GM12878 (cell line): ENCODE measurements around the gene TTC23. TPM values are rescaled to one million over a fixed set of nuclear protein-coding genes. Genes with fewer than 3 reads are reported as not detected.

Experiments
- ATAC-seq: fragments of 200-7000 bp; cut with Tn5 transposase; 3 replicates; pipeline ENCODE4 v1.9.1; 2020; ENCODE audit warnings: mild to moderate bottlenecking, moderate library complexity
- BruUV-seq: library from RNA; stranded (reverse); fragments of 400-500 nt; replicated peaks from 2 replicates; lab custom pipeline; 2021; lab: Mats Ljungman, UMichigan
- CTCF ChIA-PET: fragments of 300-600 bp; sonication (Branson Sonifier 250); formaldehyde crosslinking; extraction: SDS; loops from one replicate; lab custom pipeline; 2021; ENCODE audit warnings: inconsistent platforms; lab: Yijun Ruan, JAX
- POLR2A ChIA-PET: fragments of 350-600 bp; formaldehyde crosslinking; extraction: SDS; loops from one replicate; lab custom pipeline; 2021; ENCODE audit warnings: inconsistent platforms; lab: Charles Lee
- RAD21 ChIA-PET: fragments of 300-600 bp; sonication (Branson Sonifier 250); formaldehyde crosslinking; loops from one replicate; lab custom pipeline; 2023; ENCODE audit warnings: antibody characterized with exemption; ENCODE audit not compliant: unreplicated experiment; lab: Charles Lee
- SMC1A ChIA-PET: fragments of 300-600 bp; sonication (Branson Sonifier 250); formaldehyde crosslinking; loops from one replicate; lab custom pipeline; 2023; ENCODE audit not compliant: unreplicated experiment, uncharacterized antibody; lab: Charles Lee
- DNase-seq: peaks from one replicate; pipeline ENCODE4 v3.0.0-alpha.2; 2011; ENCODE audit warnings: low read depth, low spot score
- FAIRE-seq: peaks from 3 replicates; lab custom pipeline; 2011; peaks lifted over from hg19 to GRCh38; lab: Jason Lieb, UNC
- H2AFZ ChIP-seq: 2 replicates; pipeline ENCODE4 v1.6.0; 2011; ENCODE audit warnings: low read depth, low read length, control low read depth; ENCODE audit not compliant: control insufficient read depth
- H3K27ac ChIP-seq: 2 replicates; pipeline ENCODE4 v1.5.1; 2011; ENCODE audit warnings: control low read depth; ENCODE audit not compliant: control insufficient read depth, insufficient read depth
- H3K27me3 ChIP-seq, 2 experiments: replicated peaks in 1 of 2; 2 replicates each; pipeline versions ENCODE4 v1.6.0 to v1.6.1; 2011; ENCODE audit warnings: low read length in 1 of 2; ENCODE audit not compliant: control insufficient read depth in 2 of 2, insufficient read depth in 2 of 2
- H3K36me3 ChIP-seq, 2 experiments: 2 replicates each; pipeline ENCODE4 v1.5.1; 2011; ENCODE audit warnings: low read length in 1 of 2; ENCODE audit not compliant: control insufficient read depth in 2 of 2, insufficient read depth in 2 of 2
- H3K4me1 ChIP-seq: 2 replicates; pipeline ENCODE4 v1.6.1; 2011; ENCODE audit warnings: mild to moderate bottlenecking, low read length, moderate library complexity, mixed read lengths; ENCODE audit not compliant: control insufficient read depth, insufficient read depth
- H3K4me2 ChIP-seq: 2 replicates; pipeline ENCODE4 v1.6.0; 2011; ENCODE audit warnings: control low read depth; ENCODE audit not compliant: control insufficient read depth, insufficient read depth
- H3K4me3 ChIP-seq: fragments of 200-600 bp; sonication (generic); 2 replicates; pipeline ENCODE4 v1.5.1; 2016
- H3K79me2 ChIP-seq: 2 replicates; pipeline ENCODE4 v1.6.0; 2011; ENCODE audit warnings: low read length; ENCODE audit not compliant: control insufficient read depth, insufficient read depth
- H3K9ac ChIP-seq: 2 replicates; pipeline ENCODE4 v1.8.0; 2011; ENCODE audit warnings: low read length, control low read depth, mixed read lengths; ENCODE audit not compliant: control insufficient read depth, insufficient read depth
- H3K9me3 ChIP-seq: replicated peaks from 3 replicates; pipeline ENCODE4 v1.5.1; 2011; ENCODE audit warnings: mild to moderate bottlenecking, low read length; ENCODE audit not compliant: control insufficient read depth, insufficient read depth
- H4K20me1 ChIP-seq: 2 replicates; pipeline ENCODE4 v1.6.0; 2011; ENCODE audit not compliant: control insufficient read depth, insufficient read depth
- BCL3 ChIP-seq: IDR thresholded peaks from 2 replicates; pipeline ENCODE4 v1.6.1; 2011; ENCODE audit warnings: borderline replicate concordance, low read depth, mild to moderate bottlenecking, moderate library complexity, low read length; ENCODE audit not compliant: insufficient read depth, poor library complexity, severe bottlenecking
- CHD1 ChIP-seq: IDR thresholded peaks from 2 replicates; pipeline ENCODE4 v1.6.1; 2012; ENCODE audit warnings: low read depth, low read length, improper control_type of control experiment
- EGR1 ChIP-seq, 2 experiments: IDR thresholded peaks; 1 replicate in 1 of 2; 2 replicates in 1 of 2; pipeline ENCODE4 v1.6.1; 2011 to 2012; ENCODE audit warnings: low read depth in 2 of 2, low read length in 2 of 2, borderline replicate concordance in 1 of 2, mild to moderate bottlenecking in 1 of 2, moderate library complexity in 1 of 2
- POLR2AphosphoS5 ChIP-seq: IDR thresholded peaks from 2 replicates; pipeline ENCODE4 v1.6.1; 2011; ENCODE audit warnings: mild to moderate bottlenecking, low read length, inconsistent platforms
- RAD51 ChIP-seq: fragments of 450-650 bp; IDR thresholded peaks from 2 replicates; pipeline ENCODE4 v1.6.1; 2016; ENCODE audit warnings: moderate library complexity, mild to moderate bottlenecking, inconsistent platforms
- SMARCA5 ChIP-seq: fragments of 450-650 bp; IDR thresholded peaks from 2 replicates; pipeline ENCODE4 v1.6.1; 2017; ENCODE audit warnings: mild to moderate bottlenecking
- SREBF2 ChIP-seq: IDR thresholded peaks from 2 replicates; pipeline ENCODE4 v1.6.1; 2012; ENCODE audit warnings: mild to moderate bottlenecking, low read length
- WGBS: methylation state at CpG from one replicate; pipeline ENCODE4 v1.1.6; 2016; ENCODE audit warnings: low lambda C conversion rate; ENCODE audit not compliant: insufficient replicate concordance, insufficient coverage; ENCODE audit errors: missing lambda C conversion rate; 5-methylcytosine and 5-hydroxymethylcytosine counted together
- in situ Hi-C: fragments of 300-500 bp; cut with MboI; formaldehyde crosslinking; loops from 9 replicates; pipeline ENCODE4 v1.14.3; 2018; ENCODE audit warnings: mixed read lengths
- intact Hi-C: fragments of 100-400 bp; cut with micrococcal nuclease; formaldehyde crosslinking; loops from one replicate; pipeline ENCODE4 v1.14.2; 2022; ENCODE audit not compliant: unreplicated experiment
- polyA plus RNA-seq, 11 experiments: library from polyadenylated mRNA; depleted of rRNA in 4 of 11; unstranded in 6 of 11; stranded (reverse) in 5 of 11; fragments of >200 nt; fragmentation: Nextera tagmentation in 4 of 11; fragmentation: Illumina TruSeq in 1 of 11; extraction: Ambion mirVana in 4 of 11; extraction: Trizol in 1 of 11; gene quantifications; 1 replicate in 1 of 11; 2 replicates in 10 of 11; pipeline versions ENCODE4 v1.2.1 to v1.2.3, GENCODE V29; 2011 to 2016; ENCODE audit warnings: inconsistent platforms in 2 of 11, missing spikeins in 2 of 11, low read depth in 1 of 11
- total RNA-seq, 4 experiments: library from RNA; depleted of rRNA in 3 of 4; stranded (reverse); fragments of >200 nt in 3 of 4; fragmentation: Illumina TruSeq in 1 of 4; extraction: Trizol in 1 of 4; gene quantifications; 2 replicates each; pipeline versions ENCODE4 v1.2.1 to v1.2.3, GENCODE V29; 2013 to 2021

Gene TTC23
- total and polyA plus RNA-seq, 10 of the 15 experiments (the other 5 are each of a cell fraction or from before 2014, with no cell fraction given): 1.2 to 9.0 (median 6.5) TPM

DNA sequence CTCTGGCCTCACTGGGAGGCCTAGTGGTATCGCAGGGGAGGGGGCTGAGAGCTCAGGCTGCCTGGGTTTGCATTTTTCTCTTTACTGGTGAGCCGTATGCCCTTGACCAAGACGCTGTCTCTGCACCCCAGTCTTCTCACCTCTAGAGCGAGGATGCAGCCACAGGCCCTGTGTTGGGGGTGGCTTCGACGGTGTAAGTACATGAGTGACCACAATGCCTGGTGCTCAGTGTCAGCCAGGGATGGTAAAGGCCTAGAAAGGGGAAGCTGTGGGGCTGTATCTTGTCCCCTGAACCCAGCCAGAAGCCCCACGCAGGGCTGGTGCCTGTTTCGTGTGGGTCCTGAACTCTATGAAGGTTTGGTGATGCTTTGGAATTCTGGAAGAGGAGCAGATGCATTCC lies 124.7 kb downstream of the TTC23 start:
- Histone ChIP-seq H3K79me2 (no peaks in the 10 kb centered on the region), H3K9ac (no peak overlapping the region), H3K4me3 (no peak overlapping the region), H3K4me1 (no peaks in the 10 kb centered on the region), H3K36me3 (no peaks in the 10 kb centered on the region), H3K4me2 (no peak overlapping the region), H3K9me3 (no peaks in the 10 kb centered on the region), H4K20me1 (no peaks in the 10 kb centered on the region), H3K27me3 (peaks cover 0 to 4% of the 10 kb centered on the region in 2 experiments; a peak in 2 of 4 replicates), H2AFZ (no peak overlapping the region), H3K27ac (no peak overlapping the region)
- ChIA-PET RAD21 (no interaction called here), POLR2A (no interaction called here), SMC1A (no interaction called here), CTCF (interaction anchor here (0.6 kb wide), 1 partner anchor 63 kb away, joined by 3 read pairs; no protein-coding TSS in a partner anchor)
- in situ Hi-C loops (loop anchor here (25.0 kb wide), 1 partner anchor 613 kb away; the partner anchor contains the start of gene LYSMD4), intact Hi-C loops (no loop called here)
- TF ChIP-seq EGR1 (IDR thresholded peaks at IDR 0.05; ENCODE audit: borderline replicate concordance in 1 of 2, low read depth in 2 of 2, low read length in 2 of 2): no peak
- TF ChIP-seq POLR2AphosphoS5: no peak
- no peak for TF ChIP-seq RAD51
- no peak for TF ChIP-seq SMARCA5
- TF ChIP-seq CHD1: no peak
- no peak for TF ChIP-seq BCL3
- no peak for TF ChIP-seq SREBF2
- no TSS peak for BruUV-seq
- FAIRE-seq (no peak), DNase-seq (no peak), ATAC-seq (no peak; the same call in 2 of the 3 replicates)
- WGBS: 73% methylated on average over 8 of the region's 8 CpGs
